NCI-H146 (cell line): ENCODE results near the gene ZFP36L1.

Source experiments
- DNase-seq: peaks from one replicate; lab custom pipeline; 2025; lab: John Stamatoyannopoulos, UW

The ZFP36L1 gene

GRCh38 chr14:68816183-68816942 lies 23.5 kb upstream of the ZFP36L1 start:
- DNase-seq: peak; percentile 83

- DNase-seq: no peak
These were observed 22.7 kb upstream of the ZFP36L1 start for GRCh38 chr14:68815298-68816182.

- DNase-seq: no peak
These were observed 21.9 kb upstream of the ZFP36L1 start for GRCh38 chr14:68814539-68815297.

GRCh38 chr14:68814238-68814538 lies 21.3 kb upstream of the ZFP36L1 start:
- DNase-seq: no peak

- DNase-seq: no peak
These were observed 20.5 kb upstream of the ZFP36L1 start for GRCh38 chr14:68813318-68813838.

- no peak for DNase-seq
These were observed 18.3 kb upstream of the ZFP36L1 start for GRCh38 chr14:68811171-68811570.

- DNase-seq: no peak
These were observed 17.6 kb upstream of the ZFP36L1 start for GRCh38 chr14:68810173-68811153.

- DNase-seq: no peak
These were observed 16.7 kb upstream of the ZFP36L1 start for GRCh38 chr14:68809524-68809923.

- DNase-seq: no peak
These were observed 16.0 kb upstream of the ZFP36L1 start for GRCh38 chr14:68808696-68809480.

- no peak for DNase-seq
These were observed 15.1 kb upstream of the ZFP36L1 start for GRCh38 chr14:68807987-68808386.

- no peak for DNase-seq
These were observed 14.3 kb upstream of the ZFP36L1 start for GRCh38 chr14:68807148-68807600.

- DNase-seq: no peak
These were observed 13.8 kb upstream of the ZFP36L1 start for GRCh38 chr14:68806526-68807147.

- no peak for DNase-seq
These were observed 12.5 kb upstream of the ZFP36L1 start for GRCh38 chr14:68805414-68805813.

GRCh38 chr14:68801631-68802030 lies 8.8 kb upstream of the ZFP36L1 start:
- no peak for DNase-seq

GRCh38 chr14:68800953-68801352 lies 8.1 kb upstream of the ZFP36L1 start:
- no peak for DNase-seq

- no peak for DNase-seq
These were observed 7.5 kb upstream of the ZFP36L1 start for GRCh38 chr14:68800390-68800789.

GRCh38 chr14:68798621-68799020 lies 5.8 kb upstream of the ZFP36L1 start:
- no peak for DNase-seq

GRCh38 chr14:68797121-68797670 lies 4.3 kb upstream of the ZFP36L1 start:
- no peak for DNase-seq

GRCh38 chr14:68796418-68797101 lies 3.7 kb upstream of the ZFP36L1 start:
- DNase-seq: no peak
